Ascending aorta (tissue), 2 donors: ENCODE results near the gene TANGO2. TPM values are rescaled to one million over a fixed set of nuclear protein-coding genes. Genes with fewer than 3 reads are reported as not detected.

Experiments
- DNase-seq, 2 donors: peaks; one replicate each; pipeline ENCODE4 v3.0.0-alpha.2; 2019; ENCODE audit warnings: low spot score in 2 of 2
- H3K27ac ChIP-seq, 2 donors: fragments of 200-600 bp; sonication (generic); one replicate each; pipeline ENCODE4 v1.5.1; 2016 to 2017; ENCODE audit warnings: mild to moderate bottlenecking in 1 of 2
- H3K27me3 ChIP-seq: fragments of 200-600 bp; sonication (generic); one replicate; pipeline ENCODE4 v1.5.1; 2017
- H3K36me3 ChIP-seq, 2 donors: fragments of 200-600 bp; sonication (generic); one replicate each; pipeline ENCODE4 v1.5.1; 2016
- H3K4me1 ChIP-seq, 2 donors: fragments of 200-600 bp; sonication (generic); one replicate each; pipeline ENCODE4 v1.5.1; 2016 to 2017; ENCODE audit warnings: mild to moderate bottlenecking in 1 of 2
- H3K4me3 ChIP-seq, 2 donors: fragments of 200-600 bp; sonication (generic); one replicate each; pipeline ENCODE4 v1.5.1; 2016 to 2017; ENCODE audit warnings: mild to moderate bottlenecking in 1 of 2
- H3K9me3 ChIP-seq, 2 donors: fragments of 200-600 bp; sonication (generic); one replicate each; pipeline ENCODE4 v1.5.1; 2016
- intact Hi-C: fragments of 100-400 bp; cut with DNase I; formaldehyde crosslinking; loops from one replicate; pipeline ENCODE4 v1.15.1; 2023
- total RNA-seq: library from RNA; depleted of rRNA; stranded (reverse); fragments of >200 nt; gene quantifications from one replicate; pipeline ENCODE4 v1.1.0, GENCODE V29; 2016
- TF ChIP-seq, protein P1 (sequence below), 3 experiments: fragments of 200-600 bp in 2 of 3; fragments of 450-650 bp in 1 of 3; sonication (generic) in 2 of 3; IDR thresholded peaks; one replicate each; pipeline ENCODE4 v1.5.1; 2016 to 2019; ENCODE audit warnings: antibody characterized with exemption in 3 of 3, mild to moderate bottlenecking in 1 of 3, moderate library complexity in 1 of 3

Gene TANGO2
- total RNA-seq, 1 donor from 2014 or later: 26.3 TPM

- H3K27me3 ChIP-seq: no peaks in the 10 kb centered on the region
- H3K4me1 ChIP-seq: no peaks in the 10 kb centered on the region
- intact Hi-C loops: no loop called here
- TF ChIP-seq, protein P1, sequence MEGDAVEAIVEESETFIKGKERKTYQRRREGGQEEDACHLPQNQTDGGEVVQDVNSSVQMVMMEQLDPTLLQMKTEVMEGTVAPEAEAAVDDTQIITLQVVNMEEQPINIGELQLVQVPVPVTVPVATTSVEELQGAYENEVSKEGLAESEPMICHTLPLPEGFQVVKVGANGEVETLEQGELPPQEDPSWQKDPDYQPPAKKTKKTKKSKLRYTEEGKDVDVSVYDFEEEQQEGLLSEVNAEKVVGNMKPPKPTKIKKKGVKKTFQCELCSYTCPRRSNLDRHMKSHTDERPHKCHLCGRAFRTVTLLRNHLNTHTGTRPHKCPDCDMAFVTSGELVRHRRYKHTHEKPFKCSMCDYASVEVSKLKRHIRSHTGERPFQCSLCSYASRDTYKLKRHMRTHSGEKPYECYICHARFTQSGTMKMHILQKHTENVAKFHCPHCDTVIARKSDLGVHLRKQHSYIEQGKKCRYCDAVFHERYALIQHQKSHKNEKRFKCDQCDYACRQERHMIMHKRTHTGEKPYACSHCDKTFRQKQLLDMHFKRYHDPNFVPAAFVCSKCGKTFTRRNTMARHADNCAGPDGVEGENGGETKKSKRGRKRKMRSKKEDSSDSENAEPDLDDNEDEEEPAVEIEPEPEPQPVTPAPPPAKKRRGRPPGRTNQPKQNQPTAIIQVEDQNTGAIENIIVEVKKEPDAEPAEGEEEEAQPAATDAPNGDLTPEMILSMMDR (IDR thresholded peaks at IDR 0.05): no peak
- no peak for DNase-seq
- H3K27ac ChIP-seq: no peak overlapping the region
- H3K9me3 ChIP-seq: no peaks in the 10 kb centered on the region
- H3K36me3 ChIP-seq: peaks cover 30 to 47% of the 10 kb centered on the region in 2 donors
- no peak overlapping the region for H3K4me3 ChIP-seq
These were observed 42.6 kb downstream of the TANGO2 start for GRCh38 chr22:20063271-20064139.

DNA sequence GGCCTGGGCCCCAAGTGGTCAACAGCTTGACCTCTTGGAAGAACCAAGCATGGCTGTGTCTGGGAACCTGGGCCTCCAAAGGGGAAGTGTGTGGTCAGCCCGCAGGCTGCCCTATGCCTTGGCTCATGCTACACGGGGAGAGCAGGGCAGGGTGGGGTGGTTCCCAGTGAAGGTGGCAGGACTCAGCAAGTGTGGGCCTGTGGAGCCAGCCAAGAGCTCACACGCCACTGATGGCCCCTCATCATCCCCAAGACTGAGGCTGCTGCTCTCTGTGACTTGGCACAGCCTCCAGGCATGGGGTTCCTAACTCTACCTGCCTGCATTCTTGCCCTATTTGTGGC is 43.2 kb downstream of the TANGO2 start:
- TF ChIP-seq, protein P1 (IDR thresholded peaks at IDR 0.05): no peak
- H3K4me1 ChIP-seq: no peaks in the 10 kb centered on the region
- no peaks in the 10 kb centered on the region for H3K9me3 ChIP-seq
- H3K36me3 ChIP-seq: peaks cover 30 to 44% of the 10 kb centered on the region in 2 donors
- no peaks in the 10 kb centered on the region for H3K27me3 ChIP-seq
- H3K4me3 ChIP-seq: no peak overlapping the region
- H3K27ac ChIP-seq: no peak overlapping the region
- intact Hi-C loops: no loop called here
- no peak for DNase-seq

DNA sequence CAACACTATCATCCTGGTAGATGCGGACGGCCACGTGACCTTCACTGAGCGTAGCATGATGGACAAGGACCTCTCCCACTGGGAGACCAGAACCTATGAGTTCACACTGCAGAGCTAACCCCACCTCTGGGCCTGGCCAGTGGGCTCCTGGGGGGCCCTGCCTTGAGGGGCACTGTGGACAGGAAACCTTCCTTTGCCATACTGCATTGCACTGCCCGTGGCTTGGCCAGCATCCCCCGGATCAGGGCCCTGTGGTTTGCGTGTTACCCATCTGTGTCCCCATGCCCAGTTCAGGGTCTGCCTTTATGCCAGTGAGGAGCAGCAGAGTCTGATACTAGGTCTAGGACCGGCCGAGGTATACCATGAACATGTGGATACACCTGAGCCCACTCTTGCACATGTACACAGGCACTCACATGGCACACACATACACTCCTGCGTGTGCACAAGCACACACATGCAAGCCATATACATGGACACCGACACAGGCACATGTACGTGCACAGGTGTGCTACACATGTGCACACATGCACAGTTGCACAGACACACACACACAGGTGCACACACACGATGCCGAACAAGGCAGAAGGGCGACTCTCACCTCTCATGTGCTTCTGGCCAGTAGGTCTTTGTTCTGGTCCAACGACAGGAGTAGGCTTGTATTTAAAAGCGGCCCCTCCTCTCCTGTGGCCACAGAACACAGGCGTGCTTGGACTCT is 43.8 kb downstream of the TANGO2 start:
- Histone ChIP-seq H3K9me3 (no peaks in the 10 kb centered on the region), H3K36me3 (peaks cover 30 to 44% of the 10 kb centered on the region in 2 donors), H3K27ac (no peak overlapping the region), H3K4me3 (no peak overlapping the region), H3K4me1 (no peaks in the 10 kb centered on the region), H3K27me3 (no peaks in the 10 kb centered on the region)
- DNase-seq: no peak
- intact Hi-C loops: no loop called here
- TF ChIP-seq, protein P1 (IDR thresholded peaks at IDR 0.05): no peak

DNA sequence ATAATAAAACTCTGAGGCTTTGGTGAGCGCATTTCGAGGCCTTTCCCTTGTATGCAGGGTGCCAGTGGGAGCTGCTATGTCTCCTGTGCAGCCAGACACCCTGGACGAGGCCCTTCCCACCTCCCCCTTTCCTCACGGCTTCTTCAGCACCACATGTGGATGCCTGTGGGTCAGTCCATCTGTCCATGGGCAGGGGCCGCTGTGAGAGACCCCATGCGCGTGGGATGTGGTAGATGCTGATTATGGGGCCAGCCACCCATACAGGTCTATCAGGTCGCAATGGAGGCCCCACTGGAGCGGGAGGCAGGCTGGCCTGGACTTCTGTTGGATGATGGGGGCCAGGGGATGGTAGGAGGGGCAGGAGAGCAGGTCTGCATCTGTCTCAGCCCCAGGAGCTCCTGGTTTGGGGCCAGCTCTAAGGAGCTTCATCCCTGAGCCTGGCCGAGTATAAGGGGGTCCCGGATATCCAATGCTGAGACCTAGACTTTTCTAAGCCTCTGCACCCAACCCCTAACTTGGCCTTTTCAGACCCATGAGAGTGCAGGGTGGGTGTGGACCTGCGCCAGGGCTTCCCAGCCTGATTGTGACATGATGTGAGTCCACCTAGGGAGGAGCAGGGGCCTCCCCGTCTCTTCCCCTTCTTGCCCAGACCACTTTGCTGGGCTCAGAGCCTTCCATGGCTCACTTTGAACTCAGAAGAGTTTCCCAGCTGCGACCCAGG is 45.1 kb downstream of the TANGO2 start:
- intact Hi-C loops: no loop called here

More for the DNA sequence above, 45.1 kb downstream of the TANGO2 start:
- no peaks in the 10 kb centered on the region for H3K4me1 ChIP-seq
- H3K27me3 ChIP-seq: no peaks in the 10 kb centered on the region
- no peak for DNase-seq
- no peaks in the 10 kb centered on the region for H3K9me3 ChIP-seq
- H3K27ac ChIP-seq: no peak overlapping the region
- H3K4me3 ChIP-seq: no peak overlapping the region
- H3K36me3 ChIP-seq: peaks cover 30 to 40% of the 10 kb centered on the region in 2 donors
- TF ChIP-seq, protein P1 (IDR thresholded peaks at IDR 0.05): no peak
